ENCODE data around the gene PDE3A. TPM values are rescaled to one million over a fixed set of nuclear protein-coding genes. Genes with fewer than 3 reads are reported as not detected.

Gene PDE3A
- total RNA-seq, 1 experiment from 2014 or later, result 2.8 TPM

DNA sequence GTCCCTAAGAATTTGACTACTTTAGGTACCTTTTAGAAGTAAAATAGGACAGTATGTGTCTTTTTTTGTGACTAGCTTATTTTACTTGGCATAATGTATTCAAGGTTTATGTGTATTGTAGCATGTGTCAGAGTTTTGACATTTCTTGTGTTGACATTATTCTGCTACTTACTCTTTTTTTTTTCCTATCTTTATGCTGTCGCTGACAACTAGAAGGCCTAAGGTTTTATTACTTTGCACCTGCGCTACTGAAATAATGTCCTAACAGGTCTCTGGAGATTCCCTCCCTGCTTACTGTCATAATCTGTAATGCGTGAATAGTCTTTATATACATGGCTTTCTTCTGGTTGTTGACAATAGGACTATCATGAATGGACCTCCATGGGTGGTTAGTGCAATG, 43.0 kb downstream of the PDE3A start:
- no peaks in the 10 kb centered on the region for H3K9me3 Mint-ChIP-seq
- TF ChIP-seq MYBL2 (CRISPR knock-in tag; IDR thresholded peaks at IDR 0.05), result no peak
- TF ChIP-seq, protein P1, sequence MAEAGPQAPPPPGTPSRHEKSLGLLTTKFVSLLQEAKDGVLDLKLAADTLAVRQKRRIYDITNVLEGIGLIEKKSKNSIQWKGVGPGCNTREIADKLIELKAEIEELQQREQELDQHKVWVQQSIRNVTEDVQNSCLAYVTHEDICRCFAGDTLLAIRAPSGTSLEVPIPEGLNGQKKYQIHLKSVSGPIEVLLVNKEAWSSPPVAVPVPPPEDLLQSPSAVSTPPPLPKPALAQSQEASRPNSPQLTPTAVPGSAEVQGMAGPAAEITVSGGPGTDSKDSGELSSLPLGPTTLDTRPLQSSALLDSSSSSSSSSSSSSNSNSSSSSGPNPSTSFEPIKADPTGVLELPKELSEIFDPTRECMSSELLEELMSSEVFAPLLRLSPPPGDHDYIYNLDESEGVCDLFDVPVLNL (CRISPR knock-in tag; IDR thresholded peaks at IDR 0.05; ENCODE audit: borderline replicate concordance, low read depth), result no peak
- no peak for DNase-seq (ENCODE audit: low spot score)

DNA sequence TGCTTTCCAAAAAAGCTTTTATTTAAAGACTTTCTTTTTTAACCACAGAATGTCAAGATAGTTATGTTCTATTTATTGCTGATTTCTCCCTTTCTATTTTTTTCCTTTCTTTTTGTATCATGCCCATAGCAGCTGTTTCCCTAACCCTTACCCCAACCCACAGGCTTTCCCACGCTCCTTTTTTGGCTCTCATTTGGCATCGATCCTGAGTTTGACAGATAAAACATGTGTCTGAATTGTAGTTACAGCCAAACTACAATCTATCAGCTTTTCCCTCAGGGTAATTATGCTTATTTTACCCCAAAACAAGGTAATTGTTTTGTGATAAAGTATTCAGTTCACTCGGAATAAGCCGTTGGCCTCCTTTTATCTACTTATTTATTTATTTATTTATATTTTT, 46.7 kb downstream of the PDE3A start:
- DNase-seq (ENCODE audit: low spot score) (no peak), ATAC-seq (no peak)
- no peaks in the 10 kb centered on the region for H3K27me3 Mint-ChIP-seq (ENCODE audit: low read depth)
- no peaks in the 10 kb centered on the region for H3K36me3 Mint-ChIP-seq
- no peak overlapping the region for H3K27ac Mint-ChIP-seq
- CTCF ChIA-PET, result no interaction called here
- H3K4me3 Mint-ChIP-seq, result no peak overlapping the region
- peaks cover 22% of the 10 kb centered on the region for H3K4me1 Mint-ChIP-seq
- POLR2A ChIA-PET, result no interaction called here
- no peaks in the 10 kb centered on the region for H3K9me3 Mint-ChIP-seq
- TF ChIP-seq, protein P2, sequence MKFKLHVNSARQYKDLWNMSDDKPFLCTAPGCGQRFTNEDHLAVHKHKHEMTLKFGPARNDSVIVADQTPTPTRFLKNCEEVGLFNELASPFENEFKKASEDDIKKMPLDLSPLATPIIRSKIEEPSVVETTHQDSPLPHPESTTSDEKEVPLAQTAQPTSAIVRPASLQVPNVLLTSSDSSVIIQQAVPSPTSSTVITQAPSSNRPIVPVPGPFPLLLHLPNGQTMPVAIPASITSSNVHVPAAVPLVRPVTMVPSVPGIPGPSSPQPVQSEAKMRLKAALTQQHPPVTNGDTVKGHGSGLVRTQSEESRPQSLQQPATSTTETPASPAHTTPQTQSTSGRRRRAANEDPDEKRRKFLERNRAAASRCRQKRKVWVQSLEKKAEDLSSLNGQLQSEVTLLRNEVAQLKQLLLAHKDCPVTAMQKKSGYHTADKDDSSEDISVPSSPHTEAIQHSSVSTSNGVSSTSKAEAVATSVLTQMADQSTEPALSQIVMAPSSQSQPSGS (CRISPR knock-in tag; IDR thresholded peaks at IDR 0.05; ENCODE audit: borderline replicate concordance, low read depth), result no peak
- no peak for TF ChIP-seq SMAD4 (CRISPR knock-in tag; IDR thresholded peaks at IDR 0.05)
- no peak for TF ChIP-seq CREB1 (CRISPR knock-in tag; IDR thresholded peaks at IDR 0.05)
- TF ChIP-seq, protein P3, sequence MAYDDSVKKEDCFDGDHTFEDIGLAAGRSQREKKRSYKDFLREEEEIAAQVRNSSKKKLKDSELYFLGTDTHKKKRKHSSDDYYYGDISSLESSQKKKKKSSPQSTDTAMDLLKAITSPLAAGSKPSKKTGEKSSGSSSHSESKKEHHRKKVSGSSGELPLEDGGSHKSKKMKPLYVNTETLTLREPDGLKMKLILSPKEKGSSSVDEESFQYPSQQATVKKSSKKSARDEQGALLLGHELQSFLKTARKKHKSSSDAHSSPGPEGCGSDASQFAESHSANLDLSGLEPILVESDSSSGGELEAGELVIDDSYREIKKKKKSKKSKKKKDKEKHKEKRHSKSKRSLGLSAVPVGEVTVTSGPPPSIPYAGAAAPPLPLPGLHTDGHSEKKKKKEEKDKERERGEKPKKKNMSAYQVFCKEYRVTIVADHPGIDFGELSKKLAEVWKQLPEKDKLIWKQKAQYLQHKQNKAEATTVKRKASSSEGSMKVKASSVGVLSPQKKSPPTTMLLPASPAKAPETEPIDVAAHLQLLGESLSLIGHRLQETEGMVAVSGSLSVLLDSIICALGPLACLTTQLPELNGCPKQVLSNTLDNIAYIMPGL (CRISPR knock-in tag; IDR thresholded peaks at IDR 0.05), result no peak
- TF ChIP-seq, protein P4, sequence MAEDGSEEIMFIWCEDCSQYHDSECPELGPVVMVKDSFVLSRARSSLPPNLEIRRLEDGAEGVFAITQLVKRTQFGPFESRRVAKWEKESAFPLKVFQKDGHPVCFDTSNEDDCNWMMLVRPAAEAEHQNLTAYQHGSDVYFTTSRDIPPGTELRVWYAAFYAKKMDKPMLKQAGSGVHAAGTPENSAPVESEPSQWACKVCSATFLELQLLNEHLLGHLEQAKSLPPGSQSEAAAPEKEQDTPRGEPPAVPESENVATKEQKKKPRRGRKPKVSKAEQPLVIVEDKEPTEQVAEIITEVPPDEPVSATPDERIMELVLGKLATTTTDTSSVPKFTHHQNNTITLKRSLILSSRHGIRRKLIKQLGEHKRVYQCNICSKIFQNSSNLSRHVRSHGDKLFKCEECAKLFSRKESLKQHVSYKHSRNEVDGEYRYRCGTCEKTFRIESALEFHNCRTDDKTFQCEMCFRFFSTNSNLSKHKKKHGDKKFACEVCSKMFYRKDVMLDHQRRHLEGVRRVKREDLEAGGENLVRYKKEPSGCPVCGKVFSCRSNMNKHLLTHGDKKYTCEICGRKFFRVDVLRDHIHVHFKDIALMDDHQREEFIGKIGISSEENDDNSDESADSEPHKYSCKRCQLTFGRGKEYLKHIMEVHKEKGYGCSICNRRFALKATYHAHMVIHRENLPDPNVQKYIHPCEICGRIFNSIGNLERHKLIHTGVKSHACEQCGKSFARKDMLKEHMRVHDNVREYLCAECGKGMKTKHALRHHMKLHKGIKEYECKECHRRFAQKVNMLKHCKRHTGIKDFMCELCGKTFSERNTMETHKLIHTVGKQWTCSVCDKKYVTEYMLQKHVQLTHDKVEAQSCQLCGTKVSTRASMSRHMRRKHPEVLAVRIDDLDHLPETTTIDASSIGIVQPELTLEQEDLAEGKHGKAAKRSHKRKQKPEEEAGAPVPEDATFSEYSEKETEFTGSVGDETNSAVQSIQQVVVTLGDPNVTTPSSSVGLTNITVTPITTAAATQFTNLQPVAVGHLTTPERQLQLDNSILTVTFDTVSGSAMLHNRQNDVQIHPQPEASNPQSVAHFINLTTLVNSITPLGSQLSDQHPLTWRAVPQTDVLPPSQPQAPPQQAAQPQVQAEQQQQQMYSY (CRISPR knock-in tag; IDR thresholded peaks at IDR 0.05), result no peak
- no peak for TF ChIP-seq JAZF1 (CRISPR knock-in tag; IDR thresholded peaks at IDR 0.05)
- TF ChIP-seq FOXJ3 (CRISPR knock-in tag; IDR thresholded peaks at IDR 0.05; ENCODE audit: borderline replicate concordance), result no peak

More for the DNA sequence above, 43.0 kb downstream of the PDE3A start:
- no peak for ATAC-seq
- no peaks in the 10 kb centered on the region for H3K27me3 Mint-ChIP-seq (ENCODE audit: low read depth)
- H3K4me1 Mint-ChIP-seq, result peaks cover 33% of the 10 kb centered on the region
- ChIA-PET POLR2A (no interaction called here), CTCF (no interaction called here)
- H3K36me3 Mint-ChIP-seq, result no peaks in the 10 kb centered on the region
- H3K27ac Mint-ChIP-seq, result no peak overlapping the region
- no peak overlapping the region for H3K4me3 Mint-ChIP-seq

DNA sequence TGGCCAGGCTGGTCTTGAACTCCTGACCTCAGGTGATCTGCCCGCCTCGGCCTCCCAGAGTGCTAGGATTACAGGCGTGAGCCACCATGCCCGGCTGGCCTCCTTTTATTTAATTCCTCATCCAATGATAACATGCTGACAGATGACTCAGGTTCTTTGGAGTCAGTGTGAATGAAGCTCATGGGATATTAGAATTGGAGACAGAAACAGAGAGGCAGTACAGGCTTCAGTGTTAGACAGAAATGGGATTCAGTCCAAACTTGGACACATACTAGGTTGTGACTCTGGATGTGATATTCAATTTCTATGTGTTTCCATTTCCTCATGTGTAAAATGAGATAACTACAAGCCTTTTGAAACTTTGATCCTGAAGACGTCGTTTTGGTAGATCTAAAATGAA, 47.3 kb downstream of the PDE3A start:
- Mint-ChIP-seq H3K4me1 (peaks cover 19% of the 10 kb centered on the region), H3K36me3 (no peaks in the 10 kb centered on the region), H3K4me3 (no peak overlapping the region), H3K27me3 (ENCODE audit: low read depth) (no peaks in the 10 kb centered on the region), H3K9me3 (no peaks in the 10 kb centered on the region), H3K27ac (no peak overlapping the region)
- DNase-seq (ENCODE audit: low spot score), result no peak
- TF ChIP-seq, protein P5, sequence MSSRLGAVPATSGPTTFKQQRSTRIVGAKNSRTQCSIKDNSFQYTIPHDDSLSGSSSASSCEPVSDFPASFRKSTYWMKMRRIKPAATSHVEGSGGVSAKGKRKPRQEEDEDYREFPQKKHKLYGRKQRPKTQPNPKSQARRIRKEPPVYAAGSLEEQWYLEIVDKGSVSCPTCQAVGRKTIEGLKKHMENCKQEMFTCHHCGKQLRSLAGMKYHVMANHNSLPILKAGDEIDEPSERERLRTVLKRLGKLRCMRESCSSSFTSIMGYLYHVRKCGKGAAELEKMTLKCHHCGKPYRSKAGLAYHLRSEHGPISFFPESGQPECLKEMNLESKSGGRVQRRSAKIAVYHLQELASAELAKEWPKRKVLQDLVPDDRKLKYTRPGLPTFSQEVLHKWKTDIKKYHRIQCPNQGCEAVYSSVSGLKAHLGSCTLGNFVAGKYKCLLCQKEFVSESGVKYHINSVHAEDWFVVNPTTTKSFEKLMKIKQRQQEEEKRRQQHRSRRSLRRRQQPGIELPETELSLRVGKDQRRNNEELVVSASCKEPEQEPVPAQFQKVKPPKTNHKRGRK (CRISPR knock-in tag; IDR thresholded peaks at IDR 0.05; ENCODE audit: borderline replicate concordance), result no peak
- TF ChIP-seq GTF2I (CRISPR knock-in tag; conservative IDR thresholded peaks at IDR 0.05) (no peak), SP1 (CRISPR knock-in tag; conservative IDR thresholded peaks at IDR 0.05) (no peak), ZNF671 (CRISPR knock-in tag; IDR thresholded peaks at IDR 0.05) (no peak), MYBL2 (CRISPR knock-in tag; IDR thresholded peaks at IDR 0.05) (no peak)
- TF ChIP-seq, protein P6, sequence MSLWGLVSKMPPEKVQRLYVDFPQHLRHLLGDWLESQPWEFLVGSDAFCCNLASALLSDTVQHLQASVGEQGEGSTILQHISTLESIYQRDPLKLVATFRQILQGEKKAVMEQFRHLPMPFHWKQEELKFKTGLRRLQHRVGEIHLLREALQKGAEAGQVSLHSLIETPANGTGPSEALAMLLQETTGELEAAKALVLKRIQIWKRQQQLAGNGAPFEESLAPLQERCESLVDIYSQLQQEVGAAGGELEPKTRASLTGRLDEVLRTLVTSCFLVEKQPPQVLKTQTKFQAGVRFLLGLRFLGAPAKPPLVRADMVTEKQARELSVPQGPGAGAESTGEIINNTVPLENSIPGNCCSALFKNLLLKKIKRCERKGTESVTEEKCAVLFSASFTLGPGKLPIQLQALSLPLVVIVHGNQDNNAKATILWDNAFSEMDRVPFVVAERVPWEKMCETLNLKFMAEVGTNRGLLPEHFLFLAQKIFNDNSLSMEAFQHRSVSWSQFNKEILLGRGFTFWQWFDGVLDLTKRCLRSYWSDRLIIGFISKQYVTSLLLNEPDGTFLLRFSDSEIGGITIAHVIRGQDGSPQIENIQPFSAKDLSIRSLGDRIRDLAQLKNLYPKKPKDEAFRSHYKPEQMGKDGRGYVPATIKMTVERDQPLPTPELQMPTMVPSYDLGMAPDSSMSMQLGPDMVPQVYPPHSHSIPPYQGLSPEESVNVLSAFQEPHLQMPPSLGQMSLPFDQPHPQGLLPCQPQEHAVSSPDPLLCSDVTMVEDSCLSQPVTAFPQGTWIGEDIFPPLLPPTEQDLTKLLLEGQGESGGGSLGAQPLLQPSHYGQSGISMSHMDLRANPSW (CRISPR knock-in tag; conservative IDR thresholded peaks at IDR 0.05; ENCODE audit: low read depth), result no peak
- TF ChIP-seq, protein P7, sequence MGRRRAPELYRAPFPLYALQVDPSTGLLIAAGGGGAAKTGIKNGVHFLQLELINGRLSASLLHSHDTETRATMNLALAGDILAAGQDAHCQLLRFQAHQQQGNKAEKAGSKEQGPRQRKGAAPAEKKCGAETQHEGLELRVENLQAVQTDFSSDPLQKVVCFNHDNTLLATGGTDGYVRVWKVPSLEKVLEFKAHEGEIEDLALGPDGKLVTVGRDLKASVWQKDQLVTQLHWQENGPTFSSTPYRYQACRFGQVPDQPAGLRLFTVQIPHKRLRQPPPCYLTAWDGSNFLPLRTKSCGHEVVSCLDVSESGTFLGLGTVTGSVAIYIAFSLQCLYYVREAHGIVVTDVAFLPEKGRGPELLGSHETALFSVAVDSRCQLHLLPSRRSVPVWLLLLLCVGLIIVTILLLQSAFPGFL (CRISPR knock-in tag; IDR thresholded peaks at IDR 0.05; ENCODE audit: borderline replicate concordance), result no peak
- ATAC-seq, result no peak
- ChIA-PET CTCF (no interaction called here), POLR2A (no interaction called here)
